ENCODE measurements around the gene HOXB3.

GRCh38 chr17:48563385-48563838, 26.6 kb downstream of the HOXB3 start:
- no peak for TF ChIP-seq CTCF (tag by site-specific recombination; IDR thresholded peaks at IDR 0.05)
- no peak for TF ChIP-seq ZNF239 (tag by site-specific recombination; IDR thresholded peaks at IDR 0.05)
- TF ChIP-seq ZNF423 (tag by site-specific recombination; IDR thresholded peaks at IDR 0.05): no peak
- TF ChIP-seq ZNF174 (tag by site-specific recombination; IDR thresholded peaks at IDR 0.05): no peak
- no peak for TF ChIP-seq ZNF121 (tag by site-specific recombination; IDR thresholded peaks at IDR 0.05)
- no peak for TF ChIP-seq ZNF610 (tag by site-specific recombination; IDR thresholded peaks at IDR 0.05; ENCODE audit: borderline replicate concordance)
- no peak for TF ChIP-seq ZNF274 (IDR thresholded peaks at IDR 0.05; ENCODE audit: low read length)
- no peak for TF ChIP-seq ZNF274 (tag by site-specific recombination; IDR thresholded peaks at IDR 0.05; ENCODE audit: borderline replicate concordance)
- no peak for TF ChIP-seq YY1 (tag by site-specific recombination; IDR thresholded peaks at IDR 0.05)

All from HEK293 (cell line).